Erythroblast (primary cell): ENCODE data around the gene LGALS9.
"Not testable (repeated sequence)": the region's sequence is repeated elsewhere in the genome, so short reads cannot be mapped to it uniquely, and the experiment has no call there.

ENCODE experiments used
- GATA1 ChIP-seq: IDR thresholded peaks from 2 replicates; pipeline ENCODE4 v1.6.1; 2011; ENCODE audit warnings: low read depth, mild to moderate bottlenecking, control low read depth, low read length, moderate library complexity
- POLR2A ChIP-seq: IDR thresholded peaks from 2 replicates; pipeline ENCODE4 v1.6.1; 2011; ENCODE audit warnings: mild to moderate bottlenecking, low read length

DNA sequence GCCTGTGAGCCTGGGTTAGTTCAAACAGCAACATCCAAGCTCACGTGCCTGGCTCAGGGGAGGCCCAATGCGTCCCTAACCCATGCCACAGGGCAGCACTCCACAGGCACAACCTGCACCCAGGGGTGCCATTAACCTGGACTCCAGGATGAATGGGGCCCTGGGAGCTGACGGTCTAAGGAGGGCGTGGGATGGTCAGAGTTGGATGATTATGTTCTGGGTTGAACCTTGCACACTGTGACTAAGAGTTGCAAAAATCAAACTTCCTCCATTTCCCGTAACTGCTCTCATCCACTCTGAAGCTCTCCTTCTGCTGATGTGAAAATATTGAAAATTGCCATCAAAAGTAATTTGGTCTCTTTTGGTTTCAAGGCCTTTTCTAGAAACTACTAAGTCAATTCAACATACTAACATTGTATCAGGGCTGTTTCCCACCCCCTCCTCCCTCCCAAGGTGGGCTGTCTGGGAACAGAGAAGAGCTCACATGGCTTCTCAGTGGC lies 7.5 kb downstream of the LGALS9 start:
- TF ChIP-seq POLR2A, GATA1: not testable (repeated sequence)
